HepG2 (cell line): Measurements from ENCODE around the gene SLC27A1. TPM values are rescaled to one million over a fixed set of nuclear protein-coding genes. Genes with fewer than 3 reads are reported as not detected.
A peak's percentile ranks its signal among the peaks of the same experiment; 100 is the strongest.

ENCODE experiments used
- KLF16 ChIP-seq, 2 experiments: sonication (generic) in 1 of 2; formaldehyde crosslinking in 1 of 2; IDR thresholded peaks; 2 replicates each; pipeline versions ENCODE4 v1.6.1 to v1.8.0; 2016 to 2023; ENCODE audit warnings: missing genetic modification reagents in 2 of 2, missing compliant biosample characterization in 1 of 2
- LCORL ChIP-seq, 2 experiments: fragments of 450-650 bp in 1 of 2; sonication (generic) in 1 of 2; formaldehyde crosslinking in 1 of 2; IDR thresholded peaks; 2 replicates each; pipeline versions ENCODE4 v1.5.0 to v1.6.1; 2017 to 2020; ENCODE audit warnings: antibody characterized with exemption in 1 of 2, missing genetic modification reagents in 1 of 2
- NFAT5 ChIP-seq: sonication (generic); formaldehyde crosslinking; IDR thresholded peaks from 2 replicates; pipeline ENCODE4 v1.4.0; 2020; ENCODE audit warnings: missing genetic modification reagents
- PRPF4 ChIP-seq: fragments of 200-400 bp; formaldehyde crosslinking; IDR thresholded peaks from 2 replicates; pipeline ENCODE4 v1.6.1; 2016; ENCODE audit warnings: low read length, low read depth; ENCODE audit not compliant: poor library complexity, severe bottlenecking
- RXRA ChIP-seq: sonication (generic); formaldehyde crosslinking; IDR thresholded peaks from 2 replicates; pipeline ENCODE4 v1.5.1; 2020; ENCODE audit warnings: missing genetic modification reagents
- SMAD9 ChIP-seq: sonication (generic); formaldehyde crosslinking; IDR thresholded peaks from 2 replicates; pipeline ENCODE4 v1.5.1; 2020; ENCODE audit warnings: mild to moderate bottlenecking, missing genetic modification reagents
- TAF15 ChIP-seq: fragments of 200-400 bp; formaldehyde crosslinking; IDR thresholded peaks from one replicate; pipeline ENCODE4 v1.6.1; 2018; ENCODE audit warnings: mild to moderate bottlenecking, low read depth, low read length; ENCODE audit not compliant: poor library complexity, severe bottlenecking
- TFDP2 ChIP-seq: sonication (generic); formaldehyde crosslinking; IDR thresholded peaks from 2 replicates; pipeline ENCODE4 v1.4.0; 2020; ENCODE audit warnings: missing genetic modification reagents
- TOPORS ChIP-seq: sonication (generic); formaldehyde crosslinking; IDR thresholded peaks from 2 replicates; pipeline ENCODE4 v1.8.0; 2023; ENCODE audit warnings: mild to moderate bottlenecking, missing genetic modification reagents
- ZMYM4 ChIP-seq: sonication (generic); formaldehyde crosslinking; IDR thresholded peaks from 2 replicates; pipeline ENCODE4 v1.8.1; 2023; ENCODE audit warnings: mild to moderate bottlenecking, missing genetic modification reagents
- ZNF558 ChIP-seq: sonication (generic); formaldehyde crosslinking; IDR thresholded peaks from 2 replicates; pipeline ENCODE4 v1.9.0; 2022; ENCODE audit warnings: mild to moderate bottlenecking, missing genetic modification reagents, borderline replicate concordance
- polyA plus RNA-seq, 8 experiments: library from polyadenylated mRNA; depleted of rRNA in 3 of 8; stranded (reverse) in 7 of 8; unstranded in 1 of 8; fragments of >200 nt; fragmentation: Illumina TruSeq in 4 of 8; extraction: Trizol in 4 of 8; gene quantifications; 2 replicates each; pipeline versions ENCODE4 v1.2.1 to v1.2.3, GENCODE V29; 2011 to 2016; ENCODE audit warnings: low read depth in 4 of 8, missing spikeins in 1 of 8, mixed read lengths in 1 of 8; ENCODE audit not compliant: insufficient read depth in 1 of 8
- total RNA-seq, 5 experiments: library from RNA; depleted of rRNA; stranded (reverse); fragments of >200 nt; fragmentation: Illumina TruSeq; extraction: Trizol; gene quantifications; 2 replicates each; pipeline ENCODE4 v1.2.3, GENCODE V29; 2016; ENCODE audit warnings: low read depth in 1 of 5
- TF ChIP-seq, protein P1 (sequence below): sonication (generic); formaldehyde crosslinking; IDR thresholded peaks from 2 replicates; pipeline ENCODE4 v1.5.0; 2020; ENCODE audit warnings: missing genetic modification reagents
- TF ChIP-seq, protein P2 (sequence below): sonication (generic); formaldehyde crosslinking; IDR thresholded peaks from 2 replicates; pipeline ENCODE4 v1.8.1; 2023; ENCODE audit warnings: mild to moderate bottlenecking, inconsistent platforms, moderate library complexity, missing genetic modification reagents, borderline replicate concordance
- TF ChIP-seq, protein P3 (sequence below): IDR thresholded peaks from 2 replicates; pipeline ENCODE4 v1.6.1; 2016; ENCODE audit warnings: low read depth, control low read depth
- TF ChIP-seq, protein P4 (sequence below): sonication (generic); formaldehyde crosslinking; conservative IDR thresholded peaks from 2 replicates; pipeline ENCODE4 v1.8.0; 2022; ENCODE audit warnings: low read depth, missing genetic modification reagents

The SLC27A1 gene
- total and polyA plus RNA-seq, 2 of the 13 experiments (the other 11 are each of a cell fraction or from before 2014, with no cell fraction given) = 4.1 to 8.8 TPM

DNA sequence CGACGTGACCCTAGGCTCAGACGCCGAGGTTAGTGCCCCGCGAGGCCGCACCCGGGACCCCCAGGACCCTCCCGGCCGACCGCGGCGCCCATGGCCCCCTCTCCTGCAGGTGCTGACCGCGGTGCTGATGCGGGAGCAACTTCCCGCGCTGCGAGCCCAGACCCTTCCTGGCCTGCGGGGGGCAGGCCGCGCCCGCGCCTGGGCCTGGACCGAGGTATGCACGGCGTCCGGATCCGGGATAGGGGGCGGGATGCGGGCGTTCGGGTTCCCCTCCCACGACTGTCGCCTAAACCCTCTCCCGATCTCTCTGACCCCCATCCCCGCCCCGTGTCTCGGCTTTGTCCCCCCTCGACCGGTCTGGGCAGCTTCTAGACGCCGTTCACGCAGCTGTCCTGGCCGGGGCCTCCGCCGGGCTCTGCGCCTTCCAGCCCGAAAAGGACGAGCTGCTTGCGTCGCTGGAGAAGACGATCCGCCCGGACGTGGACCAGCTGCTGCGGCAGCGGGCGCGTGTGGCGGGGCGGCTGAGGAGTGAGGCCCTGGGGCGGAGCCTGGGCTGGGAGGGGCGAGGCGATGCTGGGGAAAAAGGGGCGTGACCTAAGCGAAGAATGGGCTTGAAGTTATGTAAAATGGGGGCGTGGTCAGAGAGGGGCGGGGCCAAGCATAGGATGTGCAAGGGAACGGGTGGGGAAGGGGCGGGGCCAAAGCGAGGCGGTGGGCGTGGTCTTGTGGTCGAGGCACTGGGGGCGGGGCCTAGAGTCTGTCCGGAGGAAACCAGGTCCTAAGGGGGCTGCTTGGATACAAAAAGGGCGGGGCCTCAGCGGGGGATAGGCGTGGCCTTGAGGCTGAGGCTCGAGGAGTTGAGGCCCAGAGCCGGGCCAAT is 69.2 kb downstream of the SLC27A1 start (continued):
- TF ChIP-seq NFAT5 = peak; percentile 20; the same call in 1 of the 2 replicates
- TF ChIP-seq, protein P1, sequence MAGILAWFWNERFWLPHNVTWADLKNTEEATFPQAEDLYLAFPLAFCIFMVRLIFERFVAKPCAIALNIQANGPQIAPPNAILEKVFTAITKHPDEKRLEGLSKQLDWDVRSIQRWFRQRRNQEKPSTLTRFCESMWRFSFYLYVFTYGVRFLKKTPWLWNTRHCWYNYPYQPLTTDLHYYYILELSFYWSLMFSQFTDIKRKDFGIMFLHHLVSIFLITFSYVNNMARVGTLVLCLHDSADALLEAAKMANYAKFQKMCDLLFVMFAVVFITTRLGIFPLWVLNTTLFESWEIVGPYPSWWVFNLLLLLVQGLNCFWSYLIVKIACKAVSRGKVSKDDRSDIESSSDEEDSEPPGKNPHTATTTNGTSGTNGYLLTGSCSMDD = no peak
- no peak for TF ChIP-seq LCORL (IDR thresholded peaks at IDR 0.05)
- TF ChIP-seq LCORL (CRISPR knock-in tag; IDR thresholded peaks at IDR 0.05) = peak; percentile 60
- TF ChIP-seq TFDP2 (CRISPR knock-in tag) = peak; percentile 52; the same call in 1 of the 2 replicates
- no peak for TF ChIP-seq SMAD9 (CRISPR knock-in tag)
- TF ChIP-seq, protein P2, sequence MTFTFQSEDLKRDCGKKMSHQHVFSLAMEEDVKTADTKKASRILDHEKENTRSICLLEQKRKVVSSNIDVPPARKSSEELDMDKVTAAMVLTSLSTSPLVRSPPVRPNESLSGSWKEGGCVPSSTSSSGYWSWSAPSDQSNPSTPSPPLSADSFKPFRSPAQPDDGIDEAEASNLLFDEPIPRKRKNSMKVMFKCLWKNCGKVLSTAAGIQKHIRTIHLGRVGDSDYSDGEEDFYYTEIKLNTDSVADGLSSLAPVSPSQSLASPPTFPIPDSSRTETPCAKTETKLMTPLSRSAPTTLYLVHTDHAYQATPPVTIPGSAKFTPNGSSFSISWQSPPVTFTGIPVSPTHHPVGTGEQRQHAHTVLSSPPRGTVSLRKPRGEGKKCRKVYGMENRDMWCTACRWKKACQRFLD (CRISPR knock-in tag) = no peak
- TF ChIP-seq, protein P3, sequence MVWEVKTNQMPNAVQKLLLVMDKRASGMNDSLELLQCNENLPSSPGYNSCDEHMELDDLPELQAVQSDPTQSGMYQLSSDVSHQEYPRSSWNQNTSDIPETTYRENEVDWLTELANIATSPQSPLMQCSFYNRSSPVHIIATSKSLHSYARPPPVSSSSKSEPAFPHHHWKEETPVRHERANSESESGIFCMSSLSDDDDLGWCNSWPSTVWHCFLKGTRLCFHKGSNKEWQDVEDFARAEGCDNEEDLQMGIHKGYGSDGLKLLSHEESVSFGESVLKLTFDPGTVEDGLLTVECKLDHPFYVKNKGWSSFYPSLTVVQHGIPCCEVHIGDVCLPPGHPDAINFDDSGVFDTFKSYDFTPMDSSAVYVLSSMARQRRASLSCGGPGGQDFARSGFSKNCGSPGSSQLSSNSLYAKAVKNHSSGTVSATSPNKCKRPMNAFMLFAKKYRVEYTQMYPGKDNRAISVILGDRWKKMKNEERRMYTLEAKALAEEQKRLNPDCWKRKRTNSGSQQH (CRISPR knock-in tag) = 0 out of 2 replicates have a peak, but pooled peaks have one; percentile 50
- TF ChIP-seq KLF16 (CRISPR knock-in tag; IDR thresholded peaks at IDR 0.05) = peak in 1 of 2 experiments; percentile 49; a peak in 1 of 4 replicates
- no peak for TF ChIP-seq PRPF4
- peak; percentile 26; the same call in 1 of the 2 replicates for TF ChIP-seq ZMYM4 (CRISPR knock-in tag)
- TF ChIP-seq TOPORS (CRISPR knock-in tag) = no peak
- TF ChIP-seq ZNF558 (CRISPR knock-in tag) = no peak
- TF ChIP-seq TAF15 = no peak
- 0 out of 2 replicates have a peak, but pooled peaks have one; percentile 29 for TF ChIP-seq RXRA (CRISPR knock-in tag)
- TF ChIP-seq, protein P4, sequence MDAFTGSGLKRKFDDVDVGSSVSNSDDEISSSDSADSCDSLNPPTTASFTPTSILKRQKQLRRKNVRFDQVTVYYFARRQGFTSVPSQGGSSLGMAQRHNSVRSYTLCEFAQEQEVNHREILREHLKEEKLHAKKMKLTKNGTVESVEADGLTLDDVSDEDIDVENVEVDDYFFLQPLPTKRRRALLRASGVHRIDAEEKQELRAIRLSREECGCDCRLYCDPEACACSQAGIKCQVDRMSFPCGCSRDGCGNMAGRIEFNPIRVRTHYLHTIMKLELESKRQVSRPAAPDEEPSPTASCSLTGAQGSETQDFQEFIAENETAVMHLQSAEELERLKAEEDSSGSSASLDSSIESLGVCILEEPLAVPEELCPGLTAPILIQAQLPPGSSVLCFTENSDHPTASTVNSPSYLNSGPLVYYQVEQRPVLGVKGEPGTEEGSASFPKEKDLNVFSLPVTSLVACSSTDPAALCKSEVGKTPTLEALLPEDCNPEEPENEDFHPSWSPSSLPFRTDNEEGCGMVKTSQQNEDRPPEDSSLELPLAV = no peak
